Measurements from ENCODE around the gene SFXN5. TPM values are rescaled to one million over a fixed set of nuclear protein-coding genes. Genes with fewer than 3 reads are reported as not detected.
A peak's percentile ranks its signal among the peaks of the same experiment; 100 is the strongest.

The SFXN5 gene
- polyA plus RNA-seq, 3 donors = 5.9 to 28.6 (median 9.5) TPM

- no peak overlapping the region for H2AFZ ChIP-seq (ENCODE audit: insufficient read depth, low read depth, low read length, poor library complexity, severe bottlenecking)
- H3K79me2 ChIP-seq (ENCODE audit: insufficient read depth, low read length) = no peaks in the 10 kb centered on the region
- Mint-ChIP-seq H3K4me3 (no peak overlapping the region), H3K9me3 (peaks cover 0 to 3% (median 0%) of the 10 kb centered on the region in 7 donors), H3K27me3 (ENCODE audit: low read depth in 3 of 3) (peaks cover 0 to 3% (median 0%) of the 10 kb centered on the region in 3 donors), H3K4me1 (peaks cover 13% of the 10 kb centered on the region), H3K27ac (peak overlapping the region in 1 of 7 donors; percentile 71), H3K36me3 (peaks cover 63 to 88% of the 10 kb centered on the region in 2 donors)
- TF ChIP-seq CTCF (IDR thresholded peaks at IDR 0.05) = no peak
- no peaks in the 10 kb centered on the region for H3K27me3 ChIP-seq (ENCODE audit: control insufficient read depth in 2 of 2, insufficient read depth in 2 of 2, low read length in 2 of 2)
- H3K4me2 ChIP-seq (replicated peaks; ENCODE audit: extremely low read depth, low read length, poor library complexity, severe bottlenecking) = no peak overlapping the region
- no peak overlapping the region for H3K4me3 ChIP-seq (replicated peaks in 1 of 3; ENCODE audit: low read depth in 2 of 3, low read length in 3 of 3)
- no peak for DNase-seq
- intact Hi-C loops (cut with micrococcal nuclease) = no loop called here
- peaks cover 32 to 89% of the 10 kb centered on the region in 2 donors for H3K36me3 ChIP-seq (replicated peaks in 1 of 2; ENCODE audit: control insufficient read depth in 1 of 2, insufficient read depth in 2 of 2, low read length in 2 of 2)
- 95% methylated on average over 9 of the region's 12 CpGs for WGBS (ENCODE audit: insufficient coverage)
- H3K9me3 ChIP-seq (replicated peaks in 1 of 2; ENCODE audit: control insufficient read depth in 1 of 2, insufficient read depth in 1 of 2, low read length in 2 of 2) = no peaks in the 10 kb centered on the region
- no peak overlapping the region for H3K9ac ChIP-seq (ENCODE audit: insufficient read depth, low read length, poor library complexity, severe bottlenecking)
- no peak overlapping the region for H3K27ac ChIP-seq (ENCODE audit: low read depth in 1 of 2, low read length in 2 of 2)
- H3K4me1 ChIP-seq (ENCODE audit: control insufficient read depth in 1 of 2, insufficient read depth in 2 of 2, low read length in 2 of 2) = peaks cover 7 to 12% of the 10 kb centered on the region in 2 donors
- H4K20me1 ChIP-seq (ENCODE audit: insufficient read depth, low read length) = no peaks in the 10 kb centered on the region
These were observed 106.5 kb downstream of the SFXN5 start for GRCh38 chr2:72965016-72965415.

GRCh38 chr2:72964146-72964525 lies 107.4 kb downstream of the SFXN5 start:
- Histone ChIP-seq H3K27me3 (ENCODE audit: control insufficient read depth in 2 of 2, insufficient read depth in 2 of 2, low read length in 2 of 2) (no peaks in the 10 kb centered on the region), H3K79me2 (ENCODE audit: insufficient read depth, low read length) (no peaks in the 10 kb centered on the region), H3K9ac (ENCODE audit: insufficient read depth, low read length, poor library complexity, severe bottlenecking) (no peak overlapping the region), H3K4me1 (ENCODE audit: control insufficient read depth in 1 of 2, insufficient read depth in 2 of 2, low read length in 2 of 2) (peaks cover 7 to 12% of the 10 kb centered on the region in 2 donors), H4K20me1 (ENCODE audit: insufficient read depth, low read length) (no peaks in the 10 kb centered on the region), H3K9me3 (replicated peaks in 1 of 2; ENCODE audit: control insufficient read depth in 1 of 2, insufficient read depth in 1 of 2, low read length in 2 of 2) (no peaks in the 10 kb centered on the region), H3K4me2 (replicated peaks; ENCODE audit: extremely low read depth, low read length, poor library complexity, severe bottlenecking) (no peak overlapping the region), H3K36me3 (replicated peaks in 1 of 2; ENCODE audit: control insufficient read depth in 1 of 2, insufficient read depth in 2 of 2, low read length in 2 of 2) (peaks cover 32 to 92% of the 10 kb centered on the region in 2 donors), H3K4me3 (replicated peaks in 1 of 3; ENCODE audit: low read depth in 2 of 3, low read length in 3 of 3) (no peak overlapping the region), H2AFZ (ENCODE audit: insufficient read depth, low read depth, low read length, poor library complexity, severe bottlenecking) (no peak overlapping the region), H3K27ac (ENCODE audit: low read depth in 1 of 2, low read length in 2 of 2) (no peak overlapping the region)
- Mint-ChIP-seq H3K4me1 (peaks cover 18% of the 10 kb centered on the region), H3K27me3 (ENCODE audit: low read depth in 3 of 3) (peaks cover 0 to 3% (median 0%) of the 10 kb centered on the region in 3 donors), H3K4me3 (no peak overlapping the region), H3K36me3 (peaks cover 66 to 88% of the 10 kb centered on the region in 2 donors), H3K27ac (no peak overlapping the region), H3K9me3 (peaks cover 0 to 3% (median 0%) of the 10 kb centered on the region in 7 donors)
- no peak for TF ChIP-seq CTCF (IDR thresholded peaks at IDR 0.05)
- WGBS (ENCODE audit: insufficient coverage) = 100% methylated on average over 4 of the region's 6 CpGs
- no peak for DNase-seq
- intact Hi-C loops (cut with micrococcal nuclease) = no loop called here
